GM18498 (cell line): ENCODE results near the gene PLOD2.

Source experiments
- ATAC-seq: cut with Tn5 transposase; IDR thresholded peaks from one replicate; pipeline ENCODE4 v1.9.1; 2021; ENCODE audit warnings: mild to moderate bottlenecking, moderate library complexity; ENCODE audit not compliant: unreplicated experiment

Gene PLOD2

DNA sequence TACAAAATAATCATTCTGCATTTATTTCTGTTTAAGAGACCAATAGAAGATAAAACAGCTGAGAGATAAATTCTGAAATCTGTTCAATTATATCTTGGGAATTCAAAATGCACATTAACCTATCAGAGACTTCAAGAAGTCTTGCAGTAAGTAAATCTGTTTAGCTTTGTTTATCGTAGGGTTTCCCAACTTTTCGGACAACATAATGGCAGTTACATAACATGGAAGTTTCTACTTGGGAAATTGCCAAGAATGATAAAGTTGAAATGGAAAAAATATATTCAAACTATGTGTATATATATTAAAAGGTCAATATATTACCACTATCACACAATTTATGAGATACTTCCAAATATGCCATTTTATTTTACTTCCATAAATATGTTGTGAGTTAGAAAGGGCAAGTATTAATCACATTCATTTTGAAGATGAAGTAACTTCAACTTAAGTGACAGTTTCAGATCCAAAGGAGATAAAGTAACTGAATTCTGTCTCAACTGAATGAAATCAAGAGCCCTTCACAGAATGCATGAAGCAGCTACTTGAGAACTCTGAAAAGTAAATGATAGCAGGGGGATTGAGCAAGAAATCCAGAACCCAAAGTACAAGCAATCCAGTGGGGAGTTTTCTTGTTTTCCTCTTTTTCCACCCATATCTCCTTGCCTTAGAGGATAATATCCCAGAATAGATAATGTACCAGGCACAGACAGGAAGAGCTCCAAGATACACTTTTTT, 108.8 kb downstream of the PLOD2 start:
- no peak for ATAC-seq

DNA sequence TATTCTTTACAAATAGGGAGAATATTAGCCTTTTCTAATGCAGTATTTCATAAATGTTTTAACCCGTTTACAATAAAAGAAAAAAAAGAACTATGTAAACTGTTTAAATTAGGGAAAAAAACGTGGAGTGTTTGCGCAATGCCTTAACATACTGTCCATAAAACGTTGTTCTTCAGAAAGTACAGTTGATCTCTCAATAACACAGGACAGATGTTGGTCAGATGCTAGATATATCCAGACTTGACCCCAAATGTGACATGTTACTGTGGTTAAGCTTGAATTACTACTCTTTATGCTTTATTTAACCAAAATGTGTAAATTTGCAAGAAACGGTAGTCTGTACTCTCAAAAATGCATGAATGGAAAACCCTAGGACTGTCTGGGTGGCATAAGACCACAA, 110.3 kb downstream of the PLOD2 start:
- no peak for ATAC-seq

DNA sequence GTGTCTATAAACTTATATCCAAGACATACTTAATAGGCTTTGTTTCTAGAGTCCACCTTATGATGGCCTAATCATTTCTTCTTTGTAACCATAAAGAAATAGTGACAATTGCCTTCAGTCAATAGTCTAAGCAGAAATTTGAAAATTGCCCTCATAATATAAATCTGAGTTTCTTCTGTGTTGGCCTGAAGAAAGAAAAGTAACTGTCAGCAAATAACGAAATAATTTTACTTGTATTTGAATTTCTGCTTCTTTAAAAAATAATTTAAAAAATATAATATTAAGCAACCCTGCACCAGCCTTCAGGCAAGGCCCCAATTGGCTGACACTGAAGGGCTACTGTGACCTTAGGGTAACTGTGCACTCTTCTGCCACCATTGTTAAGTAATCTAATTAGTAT, 113.5 kb downstream of the PLOD2 start:
- no peak for ATAC-seq

DNA sequence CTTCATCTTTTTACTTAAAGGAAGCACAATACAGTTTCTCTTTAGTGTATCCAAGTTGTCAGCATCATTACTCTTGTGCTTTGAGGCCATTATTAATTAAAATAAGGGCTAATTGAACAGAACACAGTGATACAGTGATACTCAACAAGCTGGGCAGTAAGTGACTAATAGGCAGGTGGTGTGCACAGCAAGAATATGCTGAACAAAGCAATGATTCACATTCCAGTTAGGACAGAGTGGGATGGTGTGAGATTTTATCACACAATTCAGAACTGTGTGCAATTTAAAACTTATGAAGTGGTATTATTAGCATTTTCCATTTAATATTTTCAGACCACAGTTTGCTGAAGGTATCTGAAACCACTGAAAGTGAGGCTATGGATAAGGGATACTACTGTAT, 116.9 kb downstream of the PLOD2 start:
- no peak for ATAC-seq

DNA sequence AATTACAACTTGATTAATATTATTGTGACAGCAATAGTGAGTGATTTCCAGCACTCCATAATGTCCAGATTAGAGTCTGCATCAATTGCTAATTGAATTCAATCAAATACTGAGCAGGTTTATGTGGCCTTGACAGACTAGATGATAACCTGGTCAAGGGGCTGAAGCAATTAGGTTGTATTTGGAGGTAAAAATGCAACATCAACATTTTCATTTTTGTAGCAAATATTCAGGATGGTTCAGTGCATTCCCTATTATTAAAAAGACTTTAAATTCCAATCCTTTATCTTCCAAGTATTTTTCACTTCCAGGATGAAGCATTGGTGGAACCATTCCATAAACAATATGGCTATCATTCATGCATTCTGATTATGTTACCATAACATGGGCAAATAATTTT, 120.4 kb downstream of the PLOD2 start:
- no peak for ATAC-seq

DNA sequence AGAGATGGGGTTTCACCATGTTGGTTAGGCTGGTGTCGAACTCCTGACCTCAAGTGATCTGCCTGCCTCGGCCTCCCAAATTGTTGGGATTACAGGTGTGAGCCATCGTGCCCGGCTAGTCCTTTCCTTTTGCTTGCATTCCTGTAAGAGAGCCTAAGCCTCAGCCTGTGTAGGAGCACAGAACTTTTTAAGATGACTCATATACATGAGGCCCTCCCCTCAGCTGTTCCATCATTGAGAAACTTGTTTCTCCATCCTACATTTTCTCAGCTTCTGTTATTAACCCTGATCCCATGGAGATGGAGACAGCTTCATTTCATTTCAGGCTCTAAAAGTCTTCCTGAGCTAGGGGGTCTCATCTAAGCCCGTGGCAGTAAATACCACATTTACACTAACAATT, 123.3 kb downstream of the PLOD2 start:
- ATAC-seq, result no peak

DNA sequence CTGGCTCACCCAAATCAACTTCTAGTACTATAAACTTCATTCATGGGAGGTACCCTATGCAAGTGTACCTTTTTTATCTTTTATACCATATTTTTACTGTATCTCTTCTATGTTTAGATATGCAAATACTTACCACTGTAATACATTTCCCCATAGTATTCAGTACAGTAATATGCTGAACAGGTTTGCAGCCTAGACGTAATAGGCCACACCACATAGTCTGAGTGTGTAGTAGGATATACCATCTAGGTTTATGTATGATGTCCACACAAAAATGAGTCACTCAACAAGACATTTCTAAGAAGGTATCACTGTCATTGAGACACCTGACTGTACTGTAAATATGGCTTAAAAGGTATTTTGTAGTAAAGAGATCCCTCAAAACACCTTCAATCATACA, 124.7 kb downstream of the PLOD2 start:
- ATAC-seq, result no peak

DNA sequence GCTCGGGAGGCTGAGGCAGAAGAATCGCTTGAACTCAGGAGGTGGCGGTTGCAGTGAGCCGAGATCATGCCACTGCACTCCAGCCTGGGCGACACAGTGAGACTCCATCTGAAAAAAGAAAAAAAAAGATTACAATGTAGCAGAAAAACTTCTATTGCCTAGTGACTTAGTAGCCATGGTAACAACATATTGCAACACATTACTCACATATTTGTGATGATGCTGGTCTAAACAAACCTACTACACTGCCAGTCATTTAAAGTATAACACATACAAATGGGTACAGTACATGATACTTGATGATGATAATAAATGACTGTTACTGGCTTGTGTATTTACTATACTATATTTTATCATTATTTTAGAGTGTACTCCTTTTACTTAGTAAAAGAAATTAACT, 125.6 kb downstream of the PLOD2 start:
- no peak for ATAC-seq

DNA sequence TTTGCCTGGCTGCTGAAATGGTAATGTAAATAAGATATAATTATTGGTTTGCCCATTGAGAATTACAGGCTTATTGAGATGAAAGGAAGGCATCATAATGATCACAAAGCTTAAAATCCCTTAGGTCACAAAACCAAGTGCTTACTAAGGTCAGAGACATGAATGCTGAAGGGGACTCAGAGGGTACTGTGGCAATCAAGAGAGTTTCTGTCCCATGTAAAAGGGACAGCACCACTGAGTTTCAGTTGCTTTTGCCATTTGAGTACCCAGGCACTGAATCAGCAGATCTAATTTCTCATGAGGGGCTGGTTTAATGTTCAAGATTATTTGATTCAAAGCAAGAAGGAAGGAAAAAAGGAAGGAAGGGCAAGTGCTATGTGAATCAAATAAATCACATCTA, 127.0 kb downstream of the PLOD2 start:
- ATAC-seq, result no peak

DNA sequence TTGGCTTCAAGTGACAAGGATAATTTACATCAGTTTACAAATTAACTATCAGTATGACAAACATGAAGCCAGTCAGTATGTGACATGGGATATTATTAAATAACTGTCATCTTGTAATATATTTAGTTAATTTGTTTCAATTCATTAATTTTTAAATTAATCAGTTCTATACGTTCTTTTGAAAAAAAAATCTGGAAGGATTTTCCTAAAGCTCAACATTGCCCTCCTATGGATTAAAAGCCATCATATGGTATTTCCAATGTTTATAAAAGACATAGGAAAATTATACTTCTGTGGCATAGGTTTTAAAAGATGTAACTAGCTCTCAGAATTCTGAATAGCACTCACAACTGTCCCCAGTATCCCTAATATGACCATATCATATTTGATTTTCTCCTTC, 134.4 kb downstream of the PLOD2 start:
- no peak for ATAC-seq

DNA sequence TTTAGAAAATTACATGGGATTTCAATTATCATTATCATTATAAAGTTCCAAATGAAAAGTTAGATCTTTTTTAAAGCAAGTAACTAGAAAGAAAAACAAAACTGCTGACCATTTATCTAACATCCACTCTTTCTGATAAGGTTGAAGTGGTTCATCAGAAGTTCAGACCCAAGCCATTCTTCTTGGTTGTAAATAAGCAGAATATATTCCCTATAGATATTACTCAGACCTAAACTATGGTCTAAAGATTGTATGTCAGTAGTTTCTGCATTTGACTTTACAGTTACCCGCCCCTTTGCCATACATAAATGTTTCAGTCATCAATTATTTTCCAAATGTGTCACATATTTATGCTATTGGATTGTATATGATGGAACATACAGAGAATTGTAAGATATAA, 136.7 kb downstream of the PLOD2 start:
- ATAC-seq, result no peak

DNA sequence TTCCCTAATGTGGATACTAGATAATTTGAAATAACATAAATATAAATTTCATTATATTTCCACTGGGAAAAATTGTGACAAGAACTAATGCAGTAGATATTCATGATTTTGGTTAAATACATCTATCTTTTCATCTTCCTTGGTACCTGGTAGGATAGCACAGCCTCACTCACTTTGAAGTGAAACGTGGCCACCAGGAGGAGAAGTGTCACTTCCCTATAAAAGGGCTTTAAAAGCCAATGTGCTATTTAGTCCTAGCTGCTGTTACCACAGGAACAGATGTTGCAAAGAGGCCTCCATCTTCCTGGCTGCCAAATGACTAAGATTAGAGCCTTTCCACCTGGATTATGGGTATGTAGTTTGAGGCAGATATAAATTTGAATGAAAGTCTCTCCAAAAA, 140.0 kb downstream of the PLOD2 start:
- no peak for ATAC-seq

DNA sequence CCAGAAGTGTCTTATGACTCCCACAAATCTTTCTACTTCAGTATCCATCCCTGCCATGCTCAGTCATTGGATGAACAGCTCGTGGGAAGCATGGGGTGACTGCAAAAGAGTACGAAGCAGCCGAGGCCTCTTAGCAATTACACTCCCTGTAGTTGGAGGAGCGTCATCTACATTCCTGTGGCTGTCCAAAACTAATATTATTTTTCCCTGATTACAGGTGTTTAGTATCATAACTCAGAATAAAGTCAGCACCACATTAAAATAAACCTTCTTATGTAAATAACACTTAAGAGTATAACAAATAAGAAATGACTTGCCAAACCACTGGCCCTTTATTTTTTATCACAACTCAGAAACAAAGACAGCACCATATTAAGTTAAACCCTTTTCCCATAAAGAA, 141.5 kb downstream of the PLOD2 start:
- no peak for ATAC-seq
